Measurements from ENCODE around the gene GRIA2.

The GRIA2 gene

DNA sequence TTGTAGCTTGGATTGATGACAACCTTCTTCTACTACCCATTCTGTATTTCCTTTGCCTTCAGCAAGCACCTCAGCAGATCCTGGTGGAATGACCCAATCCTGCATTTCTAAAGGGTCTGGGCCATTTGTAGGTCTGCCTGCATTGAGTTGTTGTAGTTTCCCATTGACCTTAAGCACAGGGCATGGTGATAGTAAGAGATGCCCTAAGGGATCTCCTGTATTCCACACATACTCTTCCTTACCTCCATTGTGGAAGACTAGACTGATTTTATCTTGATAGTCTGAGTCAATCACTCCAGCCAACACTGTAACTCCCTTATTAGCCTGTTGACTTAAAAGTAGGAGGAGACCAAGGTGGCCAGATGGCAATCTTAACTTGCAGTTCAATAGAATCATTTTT, 184.5 kb downstream of the GRIA2 start:
- DNase-seq: no peak

All from CD4-positive, alpha-beta T cell treated with Interleukin-17A for 1 hour (primary cell).